K562 (cell line): Measurements from ENCODE around the gene LMAN2. TPM values are rescaled to one million over a fixed set of nuclear protein-coding genes. Genes with fewer than 3 reads are reported as not detected.
A peak's percentile ranks its signal among the peaks of the same experiment; 100 is the strongest.

ENCODE experiments used
- ATF1 ChIP-seq, 2 experiments: fragments of 450-650 bp in 1 of 2; IDR thresholded peaks; 2 replicates each; pipeline ENCODE4 v1.6.1; 2016; ENCODE audit warnings: missing compliant biosample characterization in 1 of 2, missing genetic modification characterization in 1 of 2
- ATF7 ChIP-seq: fragments of 450-650 bp; IDR thresholded peaks from 2 replicates; pipeline ENCODE4 v1.7.1; 2014; ENCODE audit warnings: mild to moderate bottlenecking, moderate library complexity
- MTA3 ChIP-seq: fragments of 450-650 bp; formaldehyde crosslinking; IDR thresholded peaks from 2 replicates; pipeline ENCODE4 v1.6.1; 2017; ENCODE audit warnings: mild to moderate bottlenecking, borderline replicate concordance
- SNIP1 ChIP-seq: fragments of 450-650 bp; IDR thresholded peaks from 2 replicates; pipeline ENCODE4 v1.7.1; 2017; ENCODE audit warnings: low read depth, mild to moderate bottlenecking
- TEAD2 ChIP-seq: fragments of 450-650 bp; IDR thresholded peaks from 2 replicates; pipeline ENCODE4 v1.6.1; 2016; ENCODE audit warnings: missing genetic modification characterization, control low read depth, missing compliant biosample characterization
- TFAP4 ChIP-seq: sonication (generic); formaldehyde crosslinking; IDR thresholded peaks from 2 replicates; pipeline ENCODE4 v1.8.0; 2022; ENCODE audit warnings: missing genetic modification reagents, mild to moderate bottlenecking, moderate library complexity, borderline replicate concordance
- ZNF197 ChIP-seq: fragments of 200-800 bp; sonication (Bioruptor generic); IDR thresholded peaks from 2 replicates; pipeline ENCODE4 v1.6.1; 2016; ENCODE audit warnings: low read depth, missing genetic modification characterization, missing compliant biosample characterization
- ZNF23 ChIP-seq: fragments of 250-450 bp; sonication (Bioruptor Pico); IDR thresholded peaks from 2 replicates; pipeline ENCODE4 v1.4.0; 2020; ENCODE audit warnings: mild to moderate bottlenecking
- ZNF354B ChIP-seq: fragments of 250-450 bp; sonication (Bioruptor Pico); IDR thresholded peaks from 2 replicates; pipeline ENCODE4 v1.4.0; 2020
- polyA plus RNA-seq, 8 experiments: library from polyadenylated mRNA; depleted of rRNA in 4 of 8; stranded (reverse) in 5 of 8; unstranded in 3 of 8; fragments of >200 nt; fragmentation: Nextera tagmentation in 2 of 8; fragmentation: Illumina TruSeq in 1 of 8; extraction: Ambion mirVana in 2 of 8; extraction: Trizol in 1 of 8; gene quantifications; 2 replicates each; pipeline versions ENCODE4 v1.2.1 to v1.2.3, GENCODE V29; 2011 to 2014; ENCODE audit warnings: inconsistent platforms in 1 of 8, missing spikeins in 1 of 8
- total RNA-seq, 7 experiments: library from RNA; depleted of rRNA in 6 of 7; stranded (reverse); fragments of >200 nt in 6 of 7; fragmentation: Illumina TruSeq in 2 of 7; extraction: Trizol in 2 of 7; gene quantifications; 2 replicates each; pipeline versions ENCODE4 v1.2.1 to v1.2.3, GENCODE V29; 2011 to 2021; ENCODE audit warnings: low replicate concordance in 1 of 7
- TF ChIP-seq, protein P1 (sequence below): fragments of 450-650 bp; IDR thresholded peaks from 2 replicates; pipeline ENCODE4 v1.6.1; 2016; ENCODE audit warnings: mild to moderate bottlenecking, moderate library complexity
- TF ChIP-seq, protein P2 (sequence below), 3 experiments: IDR thresholded peaks in 2 of 3; conservative IDR thresholded peaks in 1 of 3; 2 replicates each; pipeline ENCODE4 v1.5.1; 2011 to 2012; ENCODE audit warnings: low read length in 3 of 3, mild to moderate bottlenecking in 3 of 3, control low read depth in 2 of 3, improper control_type of control experiment in 1 of 3, inconsistent platforms in 1 of 3, low read depth in 1 of 3, mixed read lengths in 1 of 3, moderate library complexity in 1 of 3; ENCODE audit not compliant: insufficient read depth in 2 of 3
- TF ChIP-seq, protein P3 (sequence below): fragments of 250-450 bp; sonication (Bioruptor Pico); IDR thresholded peaks from 2 replicates; pipeline ENCODE4 v1.8.0; 2021; ENCODE audit warnings: moderate library complexity, mild to moderate bottlenecking, inconsistent platforms

LMAN2 gene
- total and polyA plus RNA-seq, 9 of the 15 experiments (the other 6 are each of a cell fraction or from before 2014, with no cell fraction given), result 2.7 to 254 (median 136) TPM

DNA sequence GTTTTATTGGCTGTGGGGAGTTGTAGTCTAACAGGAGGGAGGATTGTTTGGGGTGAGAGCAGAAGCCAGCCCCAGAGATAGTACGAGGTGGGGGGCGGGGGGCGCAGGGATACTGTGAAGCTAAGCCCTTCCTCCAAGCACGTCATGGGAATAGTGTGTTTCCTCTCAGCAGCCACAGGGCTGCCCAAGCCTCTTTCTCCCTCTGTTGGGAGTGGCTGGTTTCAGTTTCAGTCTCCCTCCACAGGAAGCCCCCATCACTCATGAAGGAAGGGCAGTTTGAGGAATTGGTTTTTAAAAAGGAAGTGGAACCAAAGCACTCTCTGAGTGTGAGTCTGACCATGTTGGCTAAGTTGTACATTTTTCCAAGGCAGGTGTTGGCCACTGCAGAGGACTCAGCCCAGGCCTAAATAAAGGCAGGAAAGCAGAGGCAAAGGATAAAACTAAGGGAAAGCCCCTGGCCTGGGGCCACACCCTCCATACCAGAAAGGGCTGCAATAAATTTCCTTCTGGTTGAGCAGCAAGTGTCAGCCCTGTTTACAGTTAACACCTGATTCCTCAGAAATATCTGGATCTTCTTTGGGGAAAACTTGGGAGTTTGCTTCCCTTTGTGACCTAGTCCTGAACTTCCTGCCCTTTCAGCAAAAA is 51.1 kb downstream of the LMAN2 start (continued):
- TF ChIP-seq ZNF197 (CRISPR knock-in tag), result no peak
- TF ChIP-seq ZNF354B (CRISPR knock-in tag), result no peak
- no peak for TF ChIP-seq SNIP1
- no peak for TF ChIP-seq TEAD2 (tag)
- TF ChIP-seq ZNF23, result no peak
- TF ChIP-seq ATF1 (CRISPR knock-in tag; IDR thresholded peaks at IDR 0.05), result no peak
- peak; percentile 54 for TF ChIP-seq ATF1 (tag; IDR thresholded peaks at IDR 0.05)
- TF ChIP-seq, protein P1, sequence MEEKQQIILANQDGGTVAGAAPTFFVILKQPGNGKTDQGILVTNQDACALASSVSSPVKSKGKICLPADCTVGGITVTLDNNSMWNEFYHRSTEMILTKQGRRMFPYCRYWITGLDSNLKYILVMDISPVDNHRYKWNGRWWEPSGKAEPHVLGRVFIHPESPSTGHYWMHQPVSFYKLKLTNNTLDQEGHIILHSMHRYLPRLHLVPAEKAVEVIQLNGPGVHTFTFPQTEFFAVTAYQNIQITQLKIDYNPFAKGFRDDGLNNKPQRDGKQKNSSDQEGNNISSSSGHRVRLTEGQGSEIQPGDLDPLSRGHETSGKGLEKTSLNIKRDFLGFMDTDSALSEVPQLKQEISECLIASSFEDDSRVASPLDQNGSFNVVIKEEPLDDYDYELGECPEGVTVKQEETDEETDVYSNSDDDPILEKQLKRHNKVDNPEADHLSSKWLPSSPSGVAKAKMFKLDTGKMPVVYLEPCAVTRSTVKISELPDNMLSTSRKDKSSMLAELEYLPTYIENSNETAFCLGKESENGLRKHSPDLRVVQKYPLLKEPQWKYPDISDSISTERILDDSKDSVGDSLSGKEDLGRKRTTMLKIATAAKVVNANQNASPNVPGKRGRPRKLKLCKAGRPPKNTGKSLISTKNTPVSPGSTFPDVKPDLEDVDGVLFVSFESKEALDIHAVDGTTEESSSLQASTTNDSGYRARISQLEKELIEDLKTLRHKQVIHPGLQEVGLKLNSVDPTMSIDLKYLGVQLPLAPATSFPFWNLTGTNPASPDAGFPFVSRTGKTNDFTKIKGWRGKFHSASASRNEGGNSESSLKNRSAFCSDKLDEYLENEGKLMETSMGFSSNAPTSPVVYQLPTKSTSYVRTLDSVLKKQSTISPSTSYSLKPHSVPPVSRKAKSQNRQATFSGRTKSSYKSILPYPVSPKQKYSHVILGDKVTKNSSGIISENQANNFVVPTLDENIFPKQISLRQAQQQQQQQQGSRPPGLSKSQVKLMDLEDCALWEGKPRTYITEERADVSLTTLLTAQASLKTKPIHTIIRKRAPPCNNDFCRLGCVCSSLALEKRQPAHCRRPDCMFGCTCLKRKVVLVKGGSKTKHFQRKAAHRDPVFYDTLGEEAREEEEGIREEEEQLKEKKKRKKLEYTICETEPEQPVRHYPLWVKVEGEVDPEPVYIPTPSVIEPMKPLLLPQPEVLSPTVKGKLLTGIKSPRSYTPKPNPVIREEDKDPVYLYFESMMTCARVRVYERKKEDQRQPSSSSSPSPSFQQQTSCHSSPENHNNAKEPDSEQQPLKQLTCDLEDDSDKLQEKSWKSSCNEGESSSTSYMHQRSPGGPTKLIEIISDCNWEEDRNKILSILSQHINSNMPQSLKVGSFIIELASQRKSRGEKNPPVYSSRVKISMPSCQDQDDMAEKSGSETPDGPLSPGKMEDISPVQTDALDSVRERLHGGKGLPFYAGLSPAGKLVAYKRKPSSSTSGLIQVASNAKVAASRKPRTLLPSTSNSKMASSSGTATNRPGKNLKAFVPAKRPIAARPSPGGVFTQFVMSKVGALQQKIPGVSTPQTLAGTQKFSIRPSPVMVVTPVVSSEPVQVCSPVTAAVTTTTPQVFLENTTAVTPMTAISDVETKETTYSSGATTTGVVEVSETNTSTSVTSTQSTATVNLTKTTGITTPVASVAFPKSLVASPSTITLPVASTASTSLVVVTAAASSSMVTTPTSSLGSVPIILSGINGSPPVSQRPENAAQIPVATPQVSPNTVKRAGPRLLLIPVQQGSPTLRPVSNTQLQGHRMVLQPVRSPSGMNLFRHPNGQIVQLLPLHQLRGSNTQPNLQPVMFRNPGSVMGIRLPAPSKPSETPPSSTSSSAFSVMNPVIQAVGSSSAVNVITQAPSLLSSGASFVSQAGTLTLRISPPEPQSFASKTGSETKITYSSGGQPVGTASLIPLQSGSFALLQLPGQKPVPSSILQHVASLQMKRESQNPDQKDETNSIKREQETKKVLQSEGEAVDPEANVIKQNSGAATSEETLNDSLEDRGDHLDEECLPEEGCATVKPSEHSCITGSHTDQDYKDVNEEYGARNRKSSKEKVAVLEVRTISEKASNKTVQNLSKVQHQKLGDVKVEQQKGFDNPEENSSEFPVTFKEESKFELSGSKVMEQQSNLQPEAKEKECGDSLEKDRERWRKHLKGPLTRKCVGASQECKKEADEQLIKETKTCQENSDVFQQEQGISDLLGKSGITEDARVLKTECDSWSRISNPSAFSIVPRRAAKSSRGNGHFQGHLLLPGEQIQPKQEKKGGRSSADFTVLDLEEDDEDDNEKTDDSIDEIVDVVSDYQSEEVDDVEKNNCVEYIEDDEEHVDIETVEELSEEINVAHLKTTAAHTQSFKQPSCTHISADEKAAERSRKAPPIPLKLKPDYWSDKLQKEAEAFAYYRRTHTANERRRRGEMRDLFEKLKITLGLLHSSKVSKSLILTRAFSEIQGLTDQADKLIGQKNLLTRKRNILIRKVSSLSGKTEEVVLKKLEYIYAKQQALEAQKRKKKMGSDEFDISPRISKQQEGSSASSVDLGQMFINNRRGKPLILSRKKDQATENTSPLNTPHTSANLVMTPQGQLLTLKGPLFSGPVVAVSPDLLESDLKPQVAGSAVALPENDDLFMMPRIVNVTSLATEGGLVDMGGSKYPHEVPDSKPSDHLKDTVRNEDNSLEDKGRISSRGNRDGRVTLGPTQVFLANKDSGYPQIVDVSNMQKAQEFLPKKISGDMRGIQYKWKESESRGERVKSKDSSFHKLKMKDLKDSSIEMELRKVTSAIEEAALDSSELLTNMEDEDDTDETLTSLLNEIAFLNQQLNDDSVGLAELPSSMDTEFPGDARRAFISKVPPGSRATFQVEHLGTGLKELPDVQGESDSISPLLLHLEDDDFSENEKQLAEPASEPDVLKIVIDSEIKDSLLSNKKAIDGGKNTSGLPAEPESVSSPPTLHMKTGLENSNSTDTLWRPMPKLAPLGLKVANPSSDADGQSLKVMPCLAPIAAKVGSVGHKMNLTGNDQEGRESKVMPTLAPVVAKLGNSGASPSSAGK, result no peak
- TF ChIP-seq TFAP4 (CRISPR knock-in tag), result 0 out of 2 replicates have a peak, but pooled peaks have one; percentile 30
- TF ChIP-seq, protein P2, sequence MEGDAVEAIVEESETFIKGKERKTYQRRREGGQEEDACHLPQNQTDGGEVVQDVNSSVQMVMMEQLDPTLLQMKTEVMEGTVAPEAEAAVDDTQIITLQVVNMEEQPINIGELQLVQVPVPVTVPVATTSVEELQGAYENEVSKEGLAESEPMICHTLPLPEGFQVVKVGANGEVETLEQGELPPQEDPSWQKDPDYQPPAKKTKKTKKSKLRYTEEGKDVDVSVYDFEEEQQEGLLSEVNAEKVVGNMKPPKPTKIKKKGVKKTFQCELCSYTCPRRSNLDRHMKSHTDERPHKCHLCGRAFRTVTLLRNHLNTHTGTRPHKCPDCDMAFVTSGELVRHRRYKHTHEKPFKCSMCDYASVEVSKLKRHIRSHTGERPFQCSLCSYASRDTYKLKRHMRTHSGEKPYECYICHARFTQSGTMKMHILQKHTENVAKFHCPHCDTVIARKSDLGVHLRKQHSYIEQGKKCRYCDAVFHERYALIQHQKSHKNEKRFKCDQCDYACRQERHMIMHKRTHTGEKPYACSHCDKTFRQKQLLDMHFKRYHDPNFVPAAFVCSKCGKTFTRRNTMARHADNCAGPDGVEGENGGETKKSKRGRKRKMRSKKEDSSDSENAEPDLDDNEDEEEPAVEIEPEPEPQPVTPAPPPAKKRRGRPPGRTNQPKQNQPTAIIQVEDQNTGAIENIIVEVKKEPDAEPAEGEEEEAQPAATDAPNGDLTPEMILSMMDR (IDR thresholded peaks at IDR 0.05 in 2 of 3, conservative IDR thresholded peaks at IDR 0.05 in 1 of 3; ENCODE audit: insufficient read depth in 2 of 3, low read depth in 1 of 3, low read length in 3 of 3), result peak; percentile 47 to 56 (median 53); a peak in 5 of 6 replicates
- TF ChIP-seq, protein P3, sequence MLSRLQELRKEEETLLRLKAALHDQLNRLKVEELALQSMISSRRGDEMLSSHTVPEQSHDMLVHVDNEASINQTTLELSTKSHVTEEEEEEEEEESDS (CRISPR knock-in tag), result no peak
- TF ChIP-seq ATF7, result peak; percentile 81
- peak; percentile 59; the same call in 1 of the 2 replicates for TF ChIP-seq MTA3
